MM.1S (cell line): Measurements from ENCODE around the gene PET100.

ENCODE experiments used
- DNase-seq: peaks from one replicate; pipeline ENCODE4 v3.0.0-alpha.2; 2015
- H2AFZ ChIP-seq: fragments of 300-600 bp; sonication (generic); 2 replicates; pipeline ENCODE4 v1.6.0; 2016; ENCODE audit warnings: antibody characterized with exemption, low read length
- H3F3A ChIP-seq: fragments of 300-600 bp; sonication (generic); 2 replicates; pipeline ENCODE4 v1.6.1; 2016; ENCODE audit warnings: mild to moderate bottlenecking, antibody characterized with exemption, low read length, moderate library complexity, mixed read lengths; ENCODE audit not compliant: insufficient read depth
- H3K27ac ChIP-seq: fragments of 300-600 bp; sonication (generic); 2 replicates; pipeline ENCODE4 v1.5.1; 2016; ENCODE audit warnings: mild to moderate bottlenecking, low read length
- H3K27me3 ChIP-seq: fragments of 300-600 bp; sonication (generic); replicated peaks from 2 replicates; pipeline ENCODE4 v1.6.0; 2016; ENCODE audit warnings: low read length; ENCODE audit not compliant: insufficient read depth
- H3K36me3 ChIP-seq: fragments of 300-600 bp; sonication (generic); replicated peaks from 2 replicates; pipeline ENCODE4 v1.6.1; 2016; ENCODE audit warnings: mild to moderate bottlenecking, low read length, mixed read lengths; ENCODE audit not compliant: insufficient read depth
- H3K4me1 ChIP-seq: fragments of 300-600 bp; sonication (generic); 2 replicates; pipeline ENCODE4 v1.6.1; 2016; ENCODE audit warnings: low read length, mixed read lengths
- H3K4me2 ChIP-seq: fragments of 300-600 bp; sonication (generic); 2 replicates; pipeline ENCODE4 v1.6.0; 2016; ENCODE audit warnings: low read depth, low read length
- H3K4me3 ChIP-seq: fragments of 300-600 bp; sonication (generic); 2 replicates; pipeline ENCODE4 v1.5.1; 2016; ENCODE audit warnings: low read length, mixed read lengths
- H3K79me2 ChIP-seq: fragments of 300-600 bp; sonication (generic); 2 replicates; pipeline ENCODE4 v1.6.1; 2016; ENCODE audit warnings: mixed run types, low read length, mixed read lengths
- H3K9ac ChIP-seq: fragments of 300-600 bp; sonication (generic); 2 replicates; pipeline ENCODE4 v1.6.1; 2016; ENCODE audit warnings: low read length, mixed read lengths
- H3K9me2 ChIP-seq: fragments of 300-600 bp; sonication (generic); replicated peaks from 2 replicates; pipeline ENCODE4 v1.6.1; 2016; ENCODE audit warnings: mild to moderate bottlenecking, low read length, mixed read lengths; ENCODE audit not compliant: insufficient read depth
- H3K9me3 ChIP-seq: fragments of 300-600 bp; sonication (generic); replicated peaks from 2 replicates; pipeline ENCODE4 v1.6.1; 2016; ENCODE audit warnings: mild to moderate bottlenecking, low read length, mixed read lengths; ENCODE audit not compliant: insufficient read depth
- H4K20me1 ChIP-seq: fragments of 300-600 bp; sonication (generic); 2 replicates; pipeline ENCODE4 v1.6.1; 2016; ENCODE audit warnings: mild to moderate bottlenecking, low read length, moderate library complexity, mixed read lengths; ENCODE audit not compliant: insufficient read depth
- CTCF ChIP-seq: fragments of 300-600 bp; sonication (generic); IDR thresholded peaks from 2 replicates; pipeline ENCODE4 v1.5.1; 2016; ENCODE audit warnings: antibody characterized with exemption, low read length, mixed read lengths
- EZH2 ChIP-seq: fragments of 300-600 bp; sonication (generic); optimal IDR thresholded peaks from 2 replicates; pipeline ENCODE3; 2017; ENCODE audit warnings: low read depth, mild to moderate bottlenecking, antibody characterized with exemption, low read length, mixed read lengths
- EZH2phosphoT487 ChIP-seq: fragments of 300-600 bp; sonication (generic); IDR thresholded peaks from 2 replicates; pipeline ENCODE4 v1.6.1; 2018; ENCODE audit warnings: antibody characterized with exemption, low read length

Gene PET100

GRCh38 chr19:7619671-7620441, 9.7 kb upstream of the PET100 start:
- no peak for DNase-seq
- Histone ChIP-seq H4K20me1 (no peaks in the 10 kb centered on the region), H3K79me2 (0 out of 2 replicates have a peak, but pooled peaks cover under 1% of the 10 kb centered on the region), H3K4me3 (no peak overlapping the region), H3K27me3 (peaks cover under 1% of the 10 kb centered on the region; the same call in 1 of the 2 replicates), H3K9me2 (no peaks in the 10 kb centered on the region), H3K9me3 (no peaks in the 10 kb centered on the region), H3K4me1 (no peaks in the 10 kb centered on the region), H3F3A (no peaks in the 10 kb centered on the region), H3K36me3 (0 out of 2 replicates have a peak, but pooled peaks cover 6% of the 10 kb centered on the region), H2AFZ (no peak overlapping the region), H3K27ac (no peak overlapping the region), H3K9ac (no peak overlapping the region), H3K4me2 (no peak overlapping the region)
- no peak for TF ChIP-seq CTCF
- no peak for TF ChIP-seq EZH2
- no peak for TF ChIP-seq EZH2phosphoT487

GRCh38 chr19:7620442-7621412, 8.9 kb upstream of the PET100 start:
- Histone ChIP-seq H2AFZ (no peak overlapping the region), H3K36me3 (peaks cover 6% of the 10 kb centered on the region; the same call in 1 of the 2 replicates), H3F3A (no peaks in the 10 kb centered on the region), H4K20me1 (no peaks in the 10 kb centered on the region), H3K9me2 (no peaks in the 10 kb centered on the region), H3K27ac (no peak overlapping the region), H3K4me2 (no peak overlapping the region), H3K4me1 (no peaks in the 10 kb centered on the region), H3K79me2 (0 out of 2 replicates have a peak, but pooled peaks cover 5% of the 10 kb centered on the region), H3K9me3 (no peaks in the 10 kb centered on the region), H3K4me3 (no peak overlapping the region), H3K9ac (no peak overlapping the region), H3K27me3 (no peaks in the 10 kb centered on the region)
- DNase-seq: no peak
- no peak for TF ChIP-seq CTCF
- TF ChIP-seq EZH2phosphoT487: no peak
- no peak for TF ChIP-seq EZH2

DNA sequence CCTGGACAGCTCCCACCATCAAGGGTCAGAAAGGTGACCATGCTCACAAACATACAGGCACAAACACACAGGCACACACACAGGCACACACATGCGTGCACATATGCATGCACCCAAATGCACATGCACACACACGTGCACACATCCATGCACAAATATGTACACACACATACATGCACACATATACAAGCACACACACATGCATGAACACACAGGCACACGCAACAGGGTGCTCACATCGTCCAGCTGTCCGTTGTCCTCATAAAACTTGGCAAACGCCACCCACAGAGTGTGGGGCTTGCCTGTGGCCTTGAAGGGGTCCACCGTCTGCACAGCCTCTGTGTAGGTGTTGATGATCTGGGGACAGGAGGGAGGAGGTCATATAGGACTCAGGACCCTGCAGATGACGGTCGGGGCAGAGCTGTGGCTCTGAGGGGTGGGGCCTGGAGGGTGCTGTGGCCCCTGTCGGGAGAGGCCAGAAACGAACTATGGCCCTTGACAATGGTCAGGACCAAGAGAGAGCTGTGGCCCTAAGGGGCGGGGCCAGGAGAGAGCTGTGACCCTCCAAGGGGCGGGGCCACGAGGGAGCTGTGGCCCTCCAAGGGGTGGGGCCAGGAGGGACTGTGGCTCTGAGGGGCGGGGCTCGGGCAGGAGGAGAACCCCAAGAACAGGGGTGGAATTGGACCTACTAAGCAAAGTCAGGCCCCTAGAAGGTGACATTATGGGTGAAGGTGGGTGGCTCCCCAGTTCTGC, 6.5 kb upstream of the PET100 start:
- Histone ChIP-seq H3K36me3 (peaks cover 6% of the 10 kb centered on the region; the same call in 1 of the 2 replicates), H3K9me3 (no peaks in the 10 kb centered on the region), H2AFZ (no peak overlapping the region), H3K4me2 (no peak overlapping the region), H3K9ac (no peak overlapping the region), H3K79me2 (peaks cover 29% of the 10 kb centered on the region), H3K27me3 (no peaks in the 10 kb centered on the region), H3K4me1 (peaks cover 2% of the 10 kb centered on the region), H3K27ac (no peak overlapping the region), H3K4me3 (no peak overlapping the region), H3K9me2 (no peaks in the 10 kb centered on the region), H4K20me1 (no peaks in the 10 kb centered on the region), H3F3A (no peaks in the 10 kb centered on the region)
- TF ChIP-seq CTCF: no peak
- TF ChIP-seq EZH2: no peak
- no peak for DNase-seq
